ENCODE measurements around the gene SPATA16. TPM values are rescaled to one million over a fixed set of nuclear protein-coding genes. Genes with fewer than 3 reads are reported as not detected.

The SPATA16 gene
- total RNA-seq, 1 donor, result not detected

DNA sequence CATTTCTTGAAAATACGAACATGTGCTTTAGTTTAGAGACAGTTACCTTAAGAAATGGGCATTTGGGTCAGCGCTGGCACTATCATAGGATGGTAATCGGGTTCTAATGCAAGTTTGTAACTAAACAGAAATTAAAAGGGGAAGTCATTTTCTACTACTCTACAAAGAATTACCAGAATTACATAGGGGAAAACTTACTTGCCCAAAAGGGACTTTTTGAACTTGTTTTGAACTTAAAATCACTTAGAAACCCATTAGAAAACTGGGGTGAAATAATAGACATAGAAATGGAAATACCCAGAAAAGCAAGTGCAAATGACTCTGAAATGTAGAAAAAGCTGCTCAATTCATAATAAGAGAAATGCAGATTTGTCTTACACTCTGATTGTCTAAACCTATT is 44.9 kb downstream of the SPATA16 start:
- no peak overlapping the region for H3K4me3 ChIP-seq (ENCODE audit: low read depth, low read length)
- TF ChIP-seq, protein P1, sequence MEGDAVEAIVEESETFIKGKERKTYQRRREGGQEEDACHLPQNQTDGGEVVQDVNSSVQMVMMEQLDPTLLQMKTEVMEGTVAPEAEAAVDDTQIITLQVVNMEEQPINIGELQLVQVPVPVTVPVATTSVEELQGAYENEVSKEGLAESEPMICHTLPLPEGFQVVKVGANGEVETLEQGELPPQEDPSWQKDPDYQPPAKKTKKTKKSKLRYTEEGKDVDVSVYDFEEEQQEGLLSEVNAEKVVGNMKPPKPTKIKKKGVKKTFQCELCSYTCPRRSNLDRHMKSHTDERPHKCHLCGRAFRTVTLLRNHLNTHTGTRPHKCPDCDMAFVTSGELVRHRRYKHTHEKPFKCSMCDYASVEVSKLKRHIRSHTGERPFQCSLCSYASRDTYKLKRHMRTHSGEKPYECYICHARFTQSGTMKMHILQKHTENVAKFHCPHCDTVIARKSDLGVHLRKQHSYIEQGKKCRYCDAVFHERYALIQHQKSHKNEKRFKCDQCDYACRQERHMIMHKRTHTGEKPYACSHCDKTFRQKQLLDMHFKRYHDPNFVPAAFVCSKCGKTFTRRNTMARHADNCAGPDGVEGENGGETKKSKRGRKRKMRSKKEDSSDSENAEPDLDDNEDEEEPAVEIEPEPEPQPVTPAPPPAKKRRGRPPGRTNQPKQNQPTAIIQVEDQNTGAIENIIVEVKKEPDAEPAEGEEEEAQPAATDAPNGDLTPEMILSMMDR (IDR thresholded peaks at IDR 0.05; ENCODE audit: insufficient read depth, low read length), result no peak
- DNase-seq (ENCODE audit: low read depth), result no peak

GRCh38 chr3:173092038-173092437 is 49.0 kb downstream of the SPATA16 start:
- TF ChIP-seq, protein P1 (IDR thresholded peaks at IDR 0.05; ENCODE audit: insufficient read depth, low read length), result no peak

GRCh38 chr3:173090492-173090891 is 50.5 kb downstream of the SPATA16 start:
- no peak overlapping the region for H3K4me3 ChIP-seq (ENCODE audit: low read depth, low read length)
- TF ChIP-seq, protein P1 (IDR thresholded peaks at IDR 0.05; ENCODE audit: insufficient read depth, low read length), result no peak
- DNase-seq (ENCODE audit: low read depth), result no peak

More at GRCh38 chr3:173092038-173092437, 49.0 kb downstream of the SPATA16 start:
- H3K4me3 ChIP-seq (ENCODE audit: low read depth, low read length), result no peak overlapping the region
- no peak for DNase-seq (ENCODE audit: low read depth)

- TF ChIP-seq, protein P1 (IDR thresholded peaks at IDR 0.05; ENCODE audit: insufficient read depth, low read length), result no peak
- no peak for DNase-seq (ENCODE audit: low read depth)
Observed at GRCh38 chr3:173089283-173089682, 51.8 kb downstream of the SPATA16 start.

GRCh38 chr3:173078525-173078924 is 62.5 kb downstream of the SPATA16 start:
- no peak overlapping the region for H3K4me3 ChIP-seq (ENCODE audit: low read depth, low read length)
- DNase-seq (ENCODE audit: low read depth), result no peak
- TF ChIP-seq, protein P1 (IDR thresholded peaks at IDR 0.05; ENCODE audit: insufficient read depth, low read length), result no peak

More at GRCh38 chr3:173089283-173089682, 51.8 kb downstream of the SPATA16 start:
- H3K4me3 ChIP-seq (ENCODE audit: low read depth, low read length), result no peak overlapping the region

DNA sequence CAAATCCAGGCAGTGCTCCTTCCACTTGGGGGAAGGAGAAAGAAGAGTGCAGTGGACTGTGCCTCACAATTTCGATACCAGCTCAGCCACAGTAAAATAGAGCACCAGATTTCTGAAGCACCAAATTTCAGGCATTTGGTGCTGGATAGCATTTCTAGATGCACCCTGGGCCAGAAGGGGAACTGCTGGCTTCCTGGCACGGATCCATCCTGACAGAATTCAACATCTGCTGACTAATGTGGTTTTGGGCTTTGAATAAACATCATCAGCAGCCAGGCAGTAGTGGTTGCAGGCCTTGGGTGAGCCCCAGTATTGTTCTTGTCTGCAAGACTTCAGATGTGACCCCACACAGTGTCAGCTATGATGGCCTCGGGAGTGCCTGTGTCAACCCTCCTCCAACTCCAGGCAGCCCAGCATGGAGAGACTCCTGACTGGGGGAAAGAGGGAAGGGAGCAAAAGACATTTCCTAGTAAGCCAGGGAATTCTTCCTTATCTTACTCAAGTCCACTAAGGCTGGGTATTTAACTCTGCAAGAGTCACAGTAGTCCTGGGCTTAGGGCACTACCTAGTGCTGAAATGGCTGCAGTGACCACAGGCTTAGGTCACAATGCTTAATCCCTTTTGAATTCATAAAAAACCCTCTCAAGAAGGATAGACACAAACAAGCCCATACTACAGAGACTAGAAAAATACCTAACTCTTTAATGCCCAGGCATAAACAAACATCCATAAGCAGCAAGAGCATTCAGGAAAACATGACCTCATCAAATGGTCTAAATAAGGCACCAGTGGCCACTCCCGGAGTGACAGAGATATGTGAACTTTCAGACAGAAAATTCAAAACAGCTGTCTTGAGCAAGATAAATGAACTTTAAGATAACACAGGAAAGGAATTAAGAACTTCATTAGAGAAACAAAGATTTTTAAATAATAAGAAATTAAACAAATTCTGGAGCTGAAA is 74.7 kb downstream of the SPATA16 start:
- peak; percentile 89 for DNase-seq (ENCODE audit: low read depth)
- H3K4me3 ChIP-seq (ENCODE audit: low read depth, low read length), result no peak overlapping the region
- TF ChIP-seq, protein P1 (IDR thresholded peaks at IDR 0.05; ENCODE audit: insufficient read depth, low read length), result no peak

All from fibroblast of the aortic adventitia (primary cell).